ENCODE results near the gene PCAT6. TPM values are rescaled to one million over a fixed set of nuclear protein-coding genes. Genes with fewer than 3 reads are reported as not detected.
A peak's percentile ranks its signal among the peaks of the same experiment; 100 is the strongest.

PCAT6 gene
- total and polyA plus RNA-seq, 2 of the 8 experiments (the other 6 are each of a cell fraction or from before 2014, with no cell fraction given), result 4.6 to 14.7 TPM

- Histone ChIP-seq H2BK20ac (ENCODE audit: low read length) (no peak overlapping the region), H3K79me2 (ENCODE audit: control insufficient read depth in 1 of 2, insufficient read depth in 2 of 2, low read length in 2 of 2) (peaks cover 43 to 72% of the 10 kb centered on the region in 2 experiments), H2AFZ (ENCODE audit: low read length) (no peak overlapping the region), H3K4me1 (replicated peaks in 1 of 4; ENCODE audit: control insufficient read depth in 3 of 4, insufficient read depth in 4 of 4, low read length in 3 of 4) (peaks cover 6 to 12% (median 9%) of the 10 kb centered on the region in 4 experiments), H4K8ac (ENCODE audit: extremely low read depth, insufficient read depth, low read length) (peak overlapping the region; percentile 90; the same call in 1 of the 2 replicates), H3K23ac (ENCODE audit: insufficient read length) (no peak overlapping the region), H4K91ac (replicated peaks; ENCODE audit: insufficient read length, low read length) (peak overlapping the region; percentile 22), H3K18ac (ENCODE audit: extremely low read depth, low read length) (peak overlapping the region; percentile 65), H4K5ac (ENCODE audit: insufficient read length, low read depth, low read length) (peak overlapping the region; percentile 12), H3K27ac (ENCODE audit: low read depth, low read length) (peak overlapping the region; percentile 76; the same call in 1 of the 2 replicates), H4K20me1 (replicated peaks in 1 of 2; ENCODE audit: control insufficient read depth in 1 of 2, insufficient read depth in 2 of 2, low read length in 2 of 2) (peaks cover 3 to 9% of the 10 kb centered on the region in 2 experiments), H2AK5ac (ENCODE audit: low read depth, low read length) (no peak overlapping the region), H3K36me3 (ENCODE audit: control insufficient read depth in 2 of 4, insufficient read depth in 4 of 4, low read length in 3 of 4) (no peaks in the 10 kb centered on the region), H3K4ac (replicated peaks; ENCODE audit: insufficient read length, low read depth, low read length) (peak overlapping the region; percentile 3), H3K14ac (ENCODE audit: insufficient read length) (no peak overlapping the region), H3K23me2 (ENCODE audit: low read depth, low read length) (peaks cover 14% of the 10 kb centered on the region), H3K27me3 (replicated peaks in 1 of 4; ENCODE audit: control insufficient read depth in 3 of 4, extremely low read depth in 1 of 4, insufficient read depth in 3 of 4, low read length in 3 of 4) (peaks cover 0 to 5% (median 1%) of the 10 kb centered on the region in 4 experiments; a peak in 2 of 7 replicates), H3K9ac (replicated peaks in 1 of 4; ENCODE audit: extremely low read depth in 1 of 4, low read depth in 3 of 4, low read length in 3 of 4) (peak overlapping the region; percentile 73 to 94 (median 83)), H3K4me2 (ENCODE audit: insufficient read depth in 1 of 2, low read depth in 2 of 2, low read length in 2 of 2) (peak overlapping the region; percentile 52 to 70), H2BK15ac (ENCODE audit: low read length) (no peak overlapping the region), H3K4me3 (ENCODE audit: extremely low read depth in 1 of 4, insufficient read depth in 2 of 4, low read depth in 3 of 4, low read length in 4 of 4) (peak overlapping the region; percentile 86 to 96 (median 89)), H2BK5ac (ENCODE audit: low read depth, low read length) (peak overlapping the region; percentile 80), H2BK12ac (ENCODE audit: low read depth, low read length) (0 out of 2 replicates have a peak overlapping the region, but pooled peaks have one; percentile 53), H2BK120ac (replicated peaks; ENCODE audit: low read depth, low read length) (no peak overlapping the region), H3K9me3 (ENCODE audit: insufficient read depth in 2 of 2, low read depth in 1 of 2, low read length in 1 of 2) (no peaks in the 10 kb centered on the region), H3K79me1 (ENCODE audit: low read depth, low read length) (no peaks in the 10 kb centered on the region), H3K56ac (replicated peaks; ENCODE audit: insufficient read length, low read depth, low read length) (peak overlapping the region; percentile 62)
- FAIRE-seq (no peak), DNase-seq (ENCODE audit: low read depth in 1 of 2, low spot score in 2 of 2) (peak in 1 of 2 experiments; percentile 59)
- 1% methylated on average over 18 of the region's 51 CpGs; no CpG with 5 or more reads in 1 of the 2 experiments for WGBS, 2 experiments (ENCODE audit: extremely low coverage in 1 of 2, insufficient coverage in 1 of 2, insufficient read length in 1 of 2, insufficient replicate concordance in 2 of 2, low coverage in 1 of 2, low lambda C conversion rate in 2 of 2, missing lambda C conversion rate in 1 of 2)
- POLR2A ChIA-PET (ENCODE audit: partially characterized antibody), result interaction anchor here (1.0 to 2.2 kb wide), 5 partner anchors 11 to 54 kb away, joined by 3 to 12 read pairs (median 6); no protein-coding TSS in a partner anchor
- CTCF ChIA-PET (ENCODE audit: partially characterized antibody), result interaction anchor here (1.5 kb wide), 1 partner anchor 17 kb away, joined by 4 read pairs; no protein-coding TSS in a partner anchor
- TF ChIP-seq ASH2L (IDR thresholded peaks at IDR 0.05; ENCODE audit: low read length), result no peak
- TF ChIP-seq HDAC2 (IDR thresholded peaks at IDR 0.05; ENCODE audit: borderline replicate concordance in 1 of 2, low read depth in 2 of 2, low read length in 2 of 2), result no peak
- no peak for TF ChIP-seq TAF1 (IDR thresholded peaks at IDR 0.05; ENCODE audit: low read depth, low read length)
- TF ChIP-seq ATF2 (IDR thresholded peaks at IDR 0.05; ENCODE audit: low read length), result no peak
- no peak for TF ChIP-seq YY1 (IDR thresholded peaks at IDR 0.05; ENCODE audit: low read depth, low read length)
- no peak; a peak in 1 of 4 replicates for TF ChIP-seq SIN3A (conservative IDR thresholded peaks at IDR 0.05 in 1 of 2, IDR thresholded peaks at IDR 0.05 in 1 of 2; ENCODE audit: low read depth in 1 of 2, low read length in 2 of 2)
- TF ChIP-seq NANOG (IDR thresholded peaks at IDR 0.05; ENCODE audit: insufficient read depth, low read depth, low read length, poor library complexity, severe bottlenecking), result no peak
- TF ChIP-seq RAD21 (IDR thresholded peaks at IDR 0.05 in 1 of 2, conservative IDR thresholded peaks at IDR 0.05 in 1 of 2; ENCODE audit: low read depth in 2 of 2, low read length in 2 of 2), result no peak
Measured at GRCh38 chr1:202806845-202807450, 3.8 kb upstream of the PCAT6 start.
